Astrocyte (in vitro differentiated cells and primary cell): ENCODE measurements around the gene HS3ST6. TPM values are rescaled to one million over a fixed set of nuclear protein-coding genes. Genes with fewer than 3 reads are reported as not detected.

Experiments used
- DNase-seq: peaks from one replicate; pipeline ENCODE4 v3.0.0-alpha.2; 2010; ENCODE audit warnings: low read depth
- FAIRE-seq: peaks from 2 replicates; lab custom pipeline; 2011; peaks lifted over from hg19 to GRCh38; lab: Jason Lieb, UNC
- H2AFZ ChIP-seq: 2 replicates; pipeline ENCODE4 v1.6.0; 2012; ENCODE audit warnings: low read depth, low read length, inconsistent platforms
- H3K27ac ChIP-seq: 2 replicates; pipeline ENCODE4 v1.5.1; 2011; ENCODE audit warnings: low read depth, low read length, inconsistent platforms
- H3K27me3 ChIP-seq: 2 replicates; pipeline ENCODE4 v1.6.0; 2011; ENCODE audit warnings: low read length, inconsistent platforms; ENCODE audit not compliant: insufficient read depth
- H3K36me3 ChIP-seq: 2 replicates; pipeline ENCODE4 v1.5.1; 2011; ENCODE audit warnings: low read length, inconsistent platforms; ENCODE audit not compliant: insufficient read depth
- H3K4me1 ChIP-seq: 2 replicates; pipeline ENCODE4 v1.5.1; 2011; ENCODE audit warnings: low read length, inconsistent platforms; ENCODE audit not compliant: insufficient read depth
- H3K4me2 ChIP-seq: 2 replicates; pipeline ENCODE4 v1.6.0; 2012; ENCODE audit warnings: low read length, inconsistent platforms
- H3K4me3 ChIP-seq: 2 replicates; pipeline ENCODE4 v1.5.1; 2011; ENCODE audit warnings: low read depth, mild to moderate bottlenecking, low read length, inconsistent platforms; ENCODE audit not compliant: insufficient read depth
- H3K79me2 ChIP-seq: 2 replicates; pipeline ENCODE4 v1.6.0; 2012; ENCODE audit warnings: mild to moderate bottlenecking, low read length, inconsistent platforms; ENCODE audit not compliant: insufficient read depth
- H3K9ac ChIP-seq: 2 replicates; pipeline ENCODE4 v1.6.0; 2012; ENCODE audit warnings: mild to moderate bottlenecking, low read length, inconsistent platforms
- H3K9me3 ChIP-seq: 2 replicates; pipeline ENCODE4 v1.5.1; 2012; ENCODE audit warnings: low read depth, mild to moderate bottlenecking, low read length, inconsistent platforms; ENCODE audit not compliant: insufficient read depth
- H4K20me1 ChIP-seq: 2 replicates; pipeline ENCODE4 v1.6.0; 2012; ENCODE audit warnings: low read length, inconsistent platforms; ENCODE audit not compliant: insufficient read depth
- H3K27ac Mint-ChIP-seq: one replicate; pipeline ENCODE4 v1.8.0; 2021; ENCODE audit warnings: mild to moderate bottlenecking, mixed read lengths; ENCODE audit not compliant: unreplicated experiment
- H3K27me3 Mint-ChIP-seq: one replicate; pipeline ENCODE4 v1.8.0; 2021; ENCODE audit warnings: low read depth, mixed read lengths; ENCODE audit not compliant: unreplicated experiment
- H3K36me3 Mint-ChIP-seq: one replicate; pipeline ENCODE4 v1.8.0; 2021; ENCODE audit warnings: low read depth, mixed read lengths; ENCODE audit not compliant: unreplicated experiment
- H3K4me1 Mint-ChIP-seq: one replicate; pipeline ENCODE4 v1.8.0; 2021; ENCODE audit warnings: low read depth, mixed read lengths; ENCODE audit not compliant: unreplicated experiment
- H3K4me3 Mint-ChIP-seq: one replicate; pipeline ENCODE4 v1.8.0; 2021; ENCODE audit warnings: mild to moderate bottlenecking, moderate library complexity, mixed read lengths; ENCODE audit not compliant: unreplicated experiment
- H3K9me3 Mint-ChIP-seq: one replicate; pipeline ENCODE4 v1.8.0; 2021; ENCODE audit warnings: mild to moderate bottlenecking, mixed read lengths; ENCODE audit not compliant: unreplicated experiment
- EZH2 ChIP-seq: IDR thresholded peaks from 2 replicates; pipeline ENCODE4 v1.6.1; 2012; ENCODE audit warnings: mild to moderate bottlenecking, low read length, inconsistent platforms; ENCODE audit not compliant: insufficient read depth
- total RNA-seq: library from RNA; stranded (reverse); gene quantifications from 2 replicates; pipeline ENCODE4 v1.2.1, GENCODE V29; 2021
- TF ChIP-seq, protein P1 (sequence below): IDR thresholded peaks from 2 replicates; pipeline ENCODE4 v1.5.1; 2011; ENCODE audit warnings: low read depth, mild to moderate bottlenecking, inconsistent platforms, low read length, moderate library complexity; ENCODE audit not compliant: insufficient read depth

HS3ST6 gene
- total RNA-seq, 1 donor from 2014 or later = not detected

DNA sequence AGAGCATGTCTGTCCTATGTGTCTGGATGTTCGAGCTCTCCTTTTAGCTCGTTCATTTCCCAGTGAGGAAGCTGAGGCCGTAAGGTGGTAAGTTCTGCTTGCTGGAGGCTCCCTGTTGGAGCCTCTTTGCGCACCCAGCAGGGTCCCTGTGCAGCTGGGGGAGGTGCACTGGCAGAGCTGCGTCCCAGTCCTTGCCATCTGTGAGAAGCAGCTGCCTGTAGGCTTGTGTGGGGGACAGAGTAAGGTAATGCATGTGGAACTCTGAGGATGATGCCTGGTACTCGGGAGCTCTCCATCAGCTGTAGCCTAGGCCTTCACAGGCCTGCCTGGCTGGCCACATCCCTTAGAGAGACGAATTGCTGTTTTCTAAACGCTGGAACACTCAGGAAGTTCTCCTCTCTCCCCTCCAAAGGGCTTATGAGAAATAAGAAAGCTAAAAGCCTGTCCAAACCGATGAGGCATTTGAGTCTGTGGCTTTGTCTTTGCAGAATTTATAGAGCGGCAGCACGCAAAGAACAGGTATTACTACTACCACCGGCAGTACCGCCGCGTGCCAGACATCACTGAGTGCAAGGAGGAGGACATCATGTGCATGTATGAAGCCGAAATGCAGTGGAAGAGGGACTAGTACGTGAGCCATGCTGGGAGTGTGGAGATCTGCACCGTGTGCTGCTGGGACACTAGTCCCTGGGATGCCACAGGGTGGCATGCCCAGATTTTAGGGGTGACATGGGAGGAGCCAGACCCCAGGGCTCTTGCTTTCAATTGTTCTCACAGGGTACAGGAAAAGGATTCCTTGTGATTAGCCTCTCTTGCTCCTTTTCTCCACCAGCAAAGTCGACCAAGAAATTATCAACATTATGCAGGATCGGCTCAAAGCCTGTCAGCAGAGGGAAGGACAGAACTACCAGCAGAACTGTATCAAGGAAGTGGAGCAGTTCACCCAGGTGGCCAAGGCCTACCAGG, 42.7 kb upstream of the HS3ST6 start:
- no peaks in the 10 kb centered on the region for H3K9me3 ChIP-seq
- FAIRE-seq (no peak), DNase-seq (peak; percentile 31)
- H3K4me3 Mint-ChIP-seq = peak overlapping the region; percentile 95
- H3K4me1 ChIP-seq = peaks cover 36% of the 10 kb centered on the region
- peaks cover 20% of the 10 kb centered on the region for H3K4me1 Mint-ChIP-seq
- H3K27me3 ChIP-seq = no peaks in the 10 kb centered on the region
- no peaks in the 10 kb centered on the region for H3K9me3 Mint-ChIP-seq
- no peak overlapping the region for H3K27ac ChIP-seq
- H3K79me2 ChIP-seq = peaks cover 64% of the 10 kb centered on the region
- peaks cover 9% of the 10 kb centered on the region for H3K36me3 ChIP-seq
- no peak for TF ChIP-seq EZH2
- TF ChIP-seq, protein P1, sequence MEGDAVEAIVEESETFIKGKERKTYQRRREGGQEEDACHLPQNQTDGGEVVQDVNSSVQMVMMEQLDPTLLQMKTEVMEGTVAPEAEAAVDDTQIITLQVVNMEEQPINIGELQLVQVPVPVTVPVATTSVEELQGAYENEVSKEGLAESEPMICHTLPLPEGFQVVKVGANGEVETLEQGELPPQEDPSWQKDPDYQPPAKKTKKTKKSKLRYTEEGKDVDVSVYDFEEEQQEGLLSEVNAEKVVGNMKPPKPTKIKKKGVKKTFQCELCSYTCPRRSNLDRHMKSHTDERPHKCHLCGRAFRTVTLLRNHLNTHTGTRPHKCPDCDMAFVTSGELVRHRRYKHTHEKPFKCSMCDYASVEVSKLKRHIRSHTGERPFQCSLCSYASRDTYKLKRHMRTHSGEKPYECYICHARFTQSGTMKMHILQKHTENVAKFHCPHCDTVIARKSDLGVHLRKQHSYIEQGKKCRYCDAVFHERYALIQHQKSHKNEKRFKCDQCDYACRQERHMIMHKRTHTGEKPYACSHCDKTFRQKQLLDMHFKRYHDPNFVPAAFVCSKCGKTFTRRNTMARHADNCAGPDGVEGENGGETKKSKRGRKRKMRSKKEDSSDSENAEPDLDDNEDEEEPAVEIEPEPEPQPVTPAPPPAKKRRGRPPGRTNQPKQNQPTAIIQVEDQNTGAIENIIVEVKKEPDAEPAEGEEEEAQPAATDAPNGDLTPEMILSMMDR = no peak
- peaks cover 2% of the 10 kb centered on the region for H3K27me3 Mint-ChIP-seq
- peak overlapping the region; percentile 91 for H3K4me3 ChIP-seq
- H3K27ac Mint-ChIP-seq = peak overlapping the region; percentile 88
- H3K4me2 ChIP-seq = peak overlapping the region; percentile 95
- H3K9ac ChIP-seq = peak overlapping the region; percentile 94
- peaks cover 49% of the 10 kb centered on the region for H4K20me1 ChIP-seq
- H2AFZ ChIP-seq = no peak overlapping the region
- H3K36me3 Mint-ChIP-seq = peaks cover 20% of the 10 kb centered on the region

DNA sequence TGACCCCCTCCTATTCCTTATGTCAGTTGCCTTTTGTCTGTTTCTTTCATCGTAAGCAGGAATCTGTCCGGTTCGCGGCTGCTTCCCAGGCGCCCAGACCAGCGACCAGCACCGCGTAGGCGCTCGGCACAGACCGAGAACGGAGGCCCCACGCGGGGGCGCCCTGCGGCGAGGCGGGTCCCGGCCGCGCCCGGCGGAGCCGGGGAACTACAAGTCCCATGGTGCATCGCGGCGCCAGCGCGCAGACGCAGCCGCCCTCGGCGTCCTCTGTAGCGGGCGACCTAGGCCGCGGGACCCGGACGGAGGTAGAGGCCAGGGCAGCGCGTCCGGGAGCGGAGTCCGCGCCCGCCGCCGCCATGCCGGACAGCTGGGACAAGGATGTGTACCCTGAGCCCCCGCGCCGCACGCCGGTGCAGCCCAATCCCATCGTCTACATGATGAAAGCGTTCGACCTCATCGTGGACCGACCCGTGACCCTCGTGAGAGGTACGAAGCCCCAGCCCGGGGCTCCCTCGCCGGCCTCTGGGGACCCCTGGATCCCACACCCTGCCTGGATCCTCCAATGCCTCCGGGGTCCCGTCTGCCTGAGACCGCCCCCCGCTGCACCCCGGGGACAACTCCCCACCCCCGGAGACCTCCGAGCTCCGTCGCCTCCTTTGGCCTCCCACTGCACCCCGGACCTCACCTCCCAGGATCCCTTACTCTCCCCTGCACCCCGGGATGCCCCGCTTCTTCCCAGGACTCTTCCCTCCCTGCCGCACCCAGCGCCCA, 41.2 kb upstream of the HS3ST6 start, which contains the start of gene NDUFB10:
NDUFB10 (plus strand) TSS at position 270 of the 771 bp plus-strand sequence; CDS start at position 357, 87 bp downstream.
- Histone ChIP-seq H3K27ac (peak within 1 kb of the TSS; percentile 70), H3K4me1 (peaks cover 29% of the 10 kb centered on the region), H4K20me1 (peaks cover 42% of the 10 kb centered on the region), H3K9me3 (no peaks in the 10 kb centered on the region), H3K36me3 (peaks cover 9% of the 10 kb centered on the region), H3K4me3 (peak within 1 kb of the TSS; percentile 91), H3K27me3 (no peaks in the 10 kb centered on the region), H3K4me2 (peak within 1 kb of the TSS; percentile 95), H3K79me2 (peaks cover 50% of the 10 kb centered on the region), H2AFZ (peak within 1 kb of the TSS; percentile 74), H3K9ac (peak within 1 kb of the TSS; percentile 94)
- H3K27me3 Mint-ChIP-seq = peaks cover 4% of the 10 kb centered on the region
- H3K27ac Mint-ChIP-seq = peak within 1 kb of the TSS; percentile 88
- peaks cover 16% of the 10 kb centered on the region for H3K4me1 Mint-ChIP-seq
- DNase-seq (peak; percentile 70), FAIRE-seq (no peak)
- TF ChIP-seq EZH2 = no peak
- TF ChIP-seq, protein P1 = peak; percentile 54
- H3K4me3 Mint-ChIP-seq = peak within 1 kb of the TSS; percentile 95
- peaks cover 18% of the 10 kb centered on the region for H3K36me3 Mint-ChIP-seq
- no peaks in the 10 kb centered on the region for H3K9me3 Mint-ChIP-seq
